Measurements from ENCODE around the gene TM9SF1.

Gene TM9SF1

DNA sequence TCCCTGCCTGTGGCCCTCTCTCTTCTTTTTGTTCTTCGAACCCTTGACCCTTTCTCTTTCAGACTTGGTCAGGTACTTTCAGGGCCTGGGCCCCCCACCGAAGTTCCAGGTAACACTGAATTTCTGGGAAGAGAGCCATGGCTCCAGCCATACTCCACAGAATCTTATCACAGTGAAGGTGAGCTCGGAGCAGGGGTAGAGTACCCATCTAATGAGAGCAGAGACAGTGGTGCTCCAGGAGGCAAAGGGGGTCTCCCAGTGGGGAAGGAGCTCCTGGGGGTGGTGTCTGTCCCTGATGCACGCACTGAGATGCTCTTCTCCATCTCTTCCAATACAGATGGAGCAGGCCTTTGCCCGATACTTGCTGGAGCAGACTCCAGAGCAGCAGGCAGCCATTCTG lies 29.5 kb downstream of the TM9SF1 start:
- ChIA-PET CTCF (interaction anchor here (1.0 to 7.3 kb wide), 3 partner anchors 14 to 142 kb away, joined by 3 to 154 read pairs (median 3); partner anchors contain the start of genes CIDEB, PSME2 and RNF31), POLR2A (interaction anchor here (1.0 to 1.5 kb wide), 2 partner anchors 15 to 21 kb away, joined by 3 to 4 read pairs; no protein-coding TSS in a partner anchor)
- DNase-seq (ENCODE audit: extremely low spot score): no peak
- TF ChIP-seq, protein P1, sequence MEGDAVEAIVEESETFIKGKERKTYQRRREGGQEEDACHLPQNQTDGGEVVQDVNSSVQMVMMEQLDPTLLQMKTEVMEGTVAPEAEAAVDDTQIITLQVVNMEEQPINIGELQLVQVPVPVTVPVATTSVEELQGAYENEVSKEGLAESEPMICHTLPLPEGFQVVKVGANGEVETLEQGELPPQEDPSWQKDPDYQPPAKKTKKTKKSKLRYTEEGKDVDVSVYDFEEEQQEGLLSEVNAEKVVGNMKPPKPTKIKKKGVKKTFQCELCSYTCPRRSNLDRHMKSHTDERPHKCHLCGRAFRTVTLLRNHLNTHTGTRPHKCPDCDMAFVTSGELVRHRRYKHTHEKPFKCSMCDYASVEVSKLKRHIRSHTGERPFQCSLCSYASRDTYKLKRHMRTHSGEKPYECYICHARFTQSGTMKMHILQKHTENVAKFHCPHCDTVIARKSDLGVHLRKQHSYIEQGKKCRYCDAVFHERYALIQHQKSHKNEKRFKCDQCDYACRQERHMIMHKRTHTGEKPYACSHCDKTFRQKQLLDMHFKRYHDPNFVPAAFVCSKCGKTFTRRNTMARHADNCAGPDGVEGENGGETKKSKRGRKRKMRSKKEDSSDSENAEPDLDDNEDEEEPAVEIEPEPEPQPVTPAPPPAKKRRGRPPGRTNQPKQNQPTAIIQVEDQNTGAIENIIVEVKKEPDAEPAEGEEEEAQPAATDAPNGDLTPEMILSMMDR (IDR thresholded peaks at IDR 0.05; ENCODE audit: control extremely low read depth, extremely low read depth, low read depth, missing control alignments): no peak

- CTCF ChIA-PET: interaction anchor here (0.8 to 7.3 kb wide), 5 partner anchors 13 to 144 kb away, joined by 3 to 154 read pairs (median 3); partner anchors contain the start of genes CIDEB, DCAF11, NRL and PSME2
- POLR2A ChIA-PET: interaction anchor here (0.6 to 1.8 kb wide), 6 partner anchors 9 to 23 kb away, joined by 3 to 9 read pairs (median 4); partner anchors contain the start of gene PSME2
- TF ChIP-seq, protein P1 (IDR thresholded peaks at IDR 0.05; ENCODE audit: control extremely low read depth, extremely low read depth, low read depth, missing control alignments): no peak
- no peak for DNase-seq (ENCODE audit: extremely low spot score)
Measured at GRCh38 chr14:24164518-24164991, 30.7 kb downstream of the TM9SF1 start.

DNA sequence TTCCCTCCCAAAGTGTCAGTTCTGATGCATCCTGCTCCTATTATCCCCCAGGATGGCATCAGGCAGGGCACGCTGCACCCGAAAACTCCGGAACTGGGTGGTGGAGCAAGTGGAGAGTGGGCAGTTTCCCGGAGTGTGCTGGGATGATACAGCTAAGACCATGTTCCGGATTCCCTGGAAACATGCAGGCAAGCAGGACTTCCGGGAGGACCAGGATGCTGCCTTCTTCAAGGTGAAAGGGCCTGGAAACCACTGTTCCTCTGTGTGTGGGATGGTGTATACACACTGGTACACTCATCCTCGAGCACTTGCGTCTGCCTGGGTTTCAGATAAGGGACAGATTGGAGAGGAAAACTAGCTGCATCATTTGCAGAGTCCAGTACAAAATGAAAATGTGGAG lies 33.1 kb downstream of the TM9SF1 start:
- ChIA-PET CTCF (interaction anchor here (1.0 to 7.3 kb wide), 24 partner anchors 9 to 147 kb away, joined by 3 to 154 read pairs (median 9); partner anchors contain the start of genes CHMP4A, DCAF11, EMC9 and IPO4), POLR2A (interaction anchor here (0.6 to 2.7 kb wide), 12 partner anchors 9 to 1996 kb away, joined by 3 to 14 read pairs (median 4); partner anchors contain the start of genes DCAF11, EMC9, NRL and RNF31)
- TF ChIP-seq, protein P1 (IDR thresholded peaks at IDR 0.05; ENCODE audit: control extremely low read depth, extremely low read depth, low read depth, missing control alignments): no peak
- DNase-seq (ENCODE audit: extremely low spot score): no peak

DNA sequence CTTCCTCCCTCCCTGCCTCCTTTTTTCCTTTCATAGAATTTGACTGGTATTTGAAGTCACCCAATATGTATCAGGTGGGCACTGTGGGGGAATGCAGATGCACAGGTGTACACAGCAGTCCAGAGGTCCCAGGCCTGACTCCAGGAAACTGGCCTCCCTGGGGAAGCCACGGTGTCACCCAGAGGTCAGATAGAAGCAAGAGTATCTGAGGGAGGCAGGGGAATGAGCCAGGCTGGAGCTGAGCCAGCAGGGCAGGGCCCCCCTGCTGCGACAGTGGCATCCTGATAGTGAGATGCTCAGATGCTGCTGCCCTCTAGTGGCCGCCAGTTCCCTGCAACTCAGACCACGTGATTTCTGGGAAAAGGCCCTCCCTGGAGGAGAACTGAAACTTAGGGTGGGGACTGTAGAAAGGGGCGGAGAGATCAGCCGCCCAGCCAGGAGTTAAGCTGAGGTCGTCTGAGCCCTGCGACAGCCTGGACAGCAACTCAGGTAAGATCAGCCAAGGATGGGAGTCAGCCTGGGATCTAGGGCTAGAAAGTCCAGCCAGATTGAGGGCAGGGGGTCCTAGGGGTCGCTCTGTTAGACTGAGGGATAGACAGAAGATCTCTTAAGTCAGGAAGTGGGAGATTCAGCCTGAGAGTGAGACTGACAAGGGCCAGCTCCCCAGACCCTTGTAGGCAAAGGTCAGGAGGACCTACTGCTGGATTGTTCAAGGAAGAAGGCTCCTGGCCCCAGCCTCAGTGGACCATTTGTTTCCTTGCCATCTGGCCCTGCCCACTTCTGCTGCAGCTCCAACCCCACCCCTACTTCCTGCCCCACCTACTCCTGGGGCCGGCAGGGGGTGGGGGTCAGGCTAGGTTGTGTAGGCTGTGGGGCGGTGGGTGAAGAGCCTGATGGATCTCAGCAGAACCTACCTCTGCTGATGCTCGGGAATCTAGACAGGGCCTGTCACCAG lies 34.1 kb downstream of the TM9SF1 start, which contains the start of gene IRF9:
Gene IRF9 (plus strand): TSS at position 416 of the 955 bp plus-strand sequence. CDS start 880 bp downstream, outside the sequence.
- ChIA-PET POLR2A (interaction anchor here (0.6 to 2.7 kb wide), 13 partner anchors 9 to 85 kb away, joined by 3 to 14 read pairs (median 5); partner anchors contain the start of genes CHMP4A, DCAF11, EMC9 and NRL), CTCF (interaction anchor here (0.6 to 7.3 kb wide), 48 partner anchors 10 to 572 kb away, joined by 3 to 154 read pairs (median 6); partner anchors contain the start of genes CHMP4A, CIDEB, DCAF11 and EMC9)
- TF ChIP-seq, protein P1 (IDR thresholded peaks at IDR 0.05; ENCODE audit: control extremely low read depth, extremely low read depth, low read depth, missing control alignments): peak; percentile 92
- DNase-seq (ENCODE audit: extremely low spot score): peak; percentile 94

DNA sequence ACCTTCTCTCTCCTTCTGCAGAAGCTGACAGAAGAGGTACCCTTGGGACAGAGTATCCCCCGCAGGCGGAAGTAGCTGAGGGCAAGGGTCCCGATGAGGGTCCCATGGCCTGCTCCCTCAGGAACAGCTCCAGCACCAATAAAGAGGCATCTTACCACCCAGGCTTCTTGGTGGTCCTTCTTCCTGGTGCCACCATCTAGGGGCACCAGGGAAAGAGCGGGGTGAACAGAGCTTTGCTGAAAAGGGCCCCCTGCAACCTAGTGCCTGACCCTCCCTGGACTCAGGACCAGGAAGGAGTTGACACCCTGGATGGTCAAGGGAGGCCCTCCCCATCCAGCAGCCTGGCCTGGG lies 34.8 kb downstream of the TM9SF1 start:
- ChIA-PET POLR2A (interaction anchor here (1.1 to 2.7 kb wide), 8 partner anchors 9 to 65 kb away, joined by 3 to 14 read pairs (median 5); partner anchors contain the start of genes CHMP4A, DCAF11, NRL and PSME1), CTCF (interaction anchor here (0.6 to 7.3 kb wide), 35 partner anchors 11 to 571 kb away, joined by 3 to 154 read pairs (median 6); partner anchors contain the start of genes CHMP4A, CIDEB, DCAF11 and IPO4)
- DNase-seq (ENCODE audit: extremely low spot score): no peak
- TF ChIP-seq, protein P1 (IDR thresholded peaks at IDR 0.05; ENCODE audit: control extremely low read depth, extremely low read depth, low read depth, missing control alignments): no peak
